Stimulated activated CD8-positive, alpha-beta memory T cell treated with anti-CD3 and anti-CD28 coated beads, Interleukin-4, amount 100 ng/mL, for 4 hours (primary cell): ENCODE measurements around the gene ALLC.
"Not testable (repeated sequence)": the region's sequence is repeated elsewhere in the genome, so short reads cannot be mapped to it uniquely, and the experiment has no call there.

Experiments
- DNase-seq, 2 donors: peaks; one replicate each; pipeline ENCODE4 v3.0.0-alpha.2; 2020; ENCODE audit warnings: low read depth in 2 of 2, low spot score in 1 of 2

The ALLC gene

DNA sequence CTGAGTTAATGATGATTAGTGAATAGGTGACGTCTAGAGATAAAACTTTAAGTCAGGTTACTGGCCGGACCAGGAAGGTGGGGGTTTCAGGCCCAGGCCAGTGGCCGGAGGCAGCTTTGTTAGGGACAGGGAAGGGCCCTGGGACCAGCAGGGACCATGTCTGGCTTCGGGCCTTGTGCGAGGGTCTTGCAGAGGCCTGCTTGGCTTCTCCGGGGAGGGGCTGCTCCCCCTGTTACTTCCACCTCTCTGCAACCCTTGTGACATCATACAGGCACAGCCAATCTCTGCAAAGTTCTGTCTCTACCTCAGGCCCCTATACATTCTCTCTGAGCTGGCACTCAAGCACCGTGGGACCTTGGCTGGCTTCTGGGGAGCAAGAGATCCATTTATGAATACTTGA, at the start of gene ALLC:
TSS of gene ALLC (plus strand) at position 320 of the 400 bp plus-strand sequence. CDS start 12,958 bp downstream, outside the sequence.
- no peak for DNase-seq

DNA sequence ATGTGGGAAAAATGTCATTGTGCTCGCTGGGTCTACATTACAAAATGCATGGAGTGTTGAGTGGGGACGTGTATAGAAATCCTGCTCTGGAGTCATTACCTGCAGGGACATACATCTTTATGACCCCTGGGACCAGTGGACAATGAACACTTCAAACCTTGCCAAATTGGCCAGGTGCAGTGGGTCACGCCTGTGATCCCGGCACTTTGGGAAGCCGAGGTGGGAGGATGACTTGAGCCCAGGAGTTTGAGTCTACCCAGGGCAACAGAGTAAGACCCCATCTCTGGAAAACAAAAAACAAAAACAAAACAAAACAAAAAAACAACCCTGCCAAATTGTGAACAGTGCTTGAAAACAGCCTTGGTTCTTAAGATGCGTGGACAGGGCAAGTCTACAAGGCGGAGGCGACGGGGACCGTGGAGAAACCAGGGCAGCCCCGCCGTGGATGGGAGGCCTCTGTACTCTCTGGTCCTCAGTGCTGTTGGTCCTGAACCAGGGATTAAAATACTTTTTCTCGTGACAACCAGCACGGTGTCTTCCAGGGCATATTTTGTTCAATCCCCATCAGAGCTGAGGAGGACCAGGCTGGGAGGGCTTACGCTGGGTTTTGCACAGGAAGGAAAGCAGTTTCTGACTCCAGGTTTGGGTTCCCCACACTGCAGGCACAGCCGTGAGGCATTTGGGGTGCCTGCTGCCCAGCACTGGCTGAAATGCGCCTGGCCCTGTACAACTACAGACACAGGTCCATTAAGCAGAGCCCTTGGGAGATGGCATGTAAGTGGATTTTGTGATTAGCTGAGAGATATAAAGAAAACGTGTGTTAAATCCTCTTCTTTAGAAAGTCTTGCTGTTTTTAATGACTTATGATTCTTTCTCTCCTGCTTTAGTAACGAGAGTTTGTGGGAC, 49.4 kb upstream of the ALLC start:
- no peak for DNase-seq

DNA sequence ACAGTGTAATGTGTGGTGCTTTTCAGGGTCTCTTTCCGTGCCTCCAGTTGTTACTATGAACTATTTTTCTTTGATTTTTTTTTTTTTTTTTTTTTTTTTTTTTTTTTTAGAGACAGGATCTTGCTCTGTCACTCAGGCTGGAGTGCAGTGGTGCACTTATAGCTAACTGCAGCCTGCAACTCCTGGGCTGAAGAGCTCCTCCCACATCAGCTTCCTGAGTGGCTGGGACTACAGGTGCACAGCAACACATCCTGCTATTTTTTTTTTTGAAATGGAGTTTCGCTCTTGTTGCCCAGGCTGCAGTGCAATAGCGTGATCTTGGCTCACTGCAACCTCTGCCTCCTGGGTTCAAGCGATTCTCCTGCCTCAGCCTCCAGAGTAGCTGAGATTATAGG, 48.7 kb upstream of the ALLC start:
- DNase-seq: not testable (repeated sequence)

DNA sequence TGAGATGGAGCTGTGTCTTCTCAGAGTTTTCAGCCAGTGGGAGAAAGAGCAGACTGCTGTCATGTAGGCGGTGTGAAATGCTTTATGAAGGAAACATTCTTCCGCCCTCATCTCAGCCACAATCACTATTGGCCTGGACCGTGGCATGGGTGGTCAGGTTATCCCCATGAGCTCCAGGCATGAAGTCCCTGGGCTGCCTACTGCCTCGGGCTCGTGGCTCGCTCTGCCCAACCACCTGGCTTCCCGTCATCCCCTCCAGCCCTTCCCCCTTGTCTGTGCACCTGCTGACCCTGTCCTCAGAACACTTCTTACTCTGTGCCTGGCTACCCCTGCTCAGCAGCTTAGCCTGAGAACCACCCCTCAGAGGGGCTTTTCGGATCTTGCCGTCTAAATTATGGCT, 47.6 kb upstream of the ALLC start:
- DNase-seq: no peak

DNA sequence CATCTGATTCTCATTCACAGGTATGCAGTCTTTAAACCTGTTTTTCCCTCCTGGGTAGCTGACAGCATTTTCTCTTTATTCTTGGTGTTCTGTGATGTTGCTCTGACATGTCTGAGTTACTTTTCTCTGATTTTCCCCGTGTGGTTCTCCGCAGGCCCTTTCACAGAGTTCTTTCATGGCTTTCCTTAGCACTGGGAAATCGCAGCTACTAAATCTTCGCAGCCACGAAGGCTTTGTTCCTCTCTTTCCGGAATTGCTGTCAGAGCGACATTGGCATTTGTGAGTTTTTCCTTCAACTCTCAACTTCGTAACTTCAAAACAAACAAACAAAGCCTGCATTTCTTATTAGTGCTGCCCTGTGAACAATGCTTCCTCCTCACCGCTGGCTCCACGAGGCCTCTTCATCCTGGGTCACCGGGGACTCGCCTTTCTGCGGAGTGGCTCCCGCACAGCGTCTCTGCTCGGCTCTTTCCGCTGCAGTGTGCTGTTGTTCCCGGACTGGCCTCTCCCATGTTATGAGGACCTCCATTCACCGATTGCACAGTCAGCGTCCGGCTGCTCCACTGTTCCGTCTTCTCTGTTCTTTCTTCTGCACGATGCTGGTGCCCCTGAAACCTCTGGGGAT, 47.0 kb upstream of the ALLC start:
- DNase-seq: no peak

DNA sequence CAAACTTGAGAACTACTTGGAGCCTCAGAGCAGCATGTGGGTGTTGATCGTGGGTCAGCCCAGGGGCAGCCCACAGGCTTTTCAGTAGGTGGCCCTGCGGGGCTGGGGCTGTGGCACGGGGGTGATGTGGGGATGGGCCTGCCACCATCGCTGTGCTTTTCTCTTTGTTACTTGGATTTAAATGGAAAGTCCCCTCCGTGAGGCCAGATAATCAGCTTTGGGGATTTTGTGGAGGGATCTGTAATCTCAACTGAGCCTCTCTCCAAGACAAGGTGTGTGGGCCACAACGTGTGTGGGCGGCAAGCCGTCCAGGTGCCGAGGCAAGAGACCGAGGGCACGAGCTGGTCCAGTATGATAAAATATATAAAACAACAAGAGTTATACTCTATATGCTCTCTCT, 46.4 kb upstream of the ALLC start:
- no peak for DNase-seq

DNA sequence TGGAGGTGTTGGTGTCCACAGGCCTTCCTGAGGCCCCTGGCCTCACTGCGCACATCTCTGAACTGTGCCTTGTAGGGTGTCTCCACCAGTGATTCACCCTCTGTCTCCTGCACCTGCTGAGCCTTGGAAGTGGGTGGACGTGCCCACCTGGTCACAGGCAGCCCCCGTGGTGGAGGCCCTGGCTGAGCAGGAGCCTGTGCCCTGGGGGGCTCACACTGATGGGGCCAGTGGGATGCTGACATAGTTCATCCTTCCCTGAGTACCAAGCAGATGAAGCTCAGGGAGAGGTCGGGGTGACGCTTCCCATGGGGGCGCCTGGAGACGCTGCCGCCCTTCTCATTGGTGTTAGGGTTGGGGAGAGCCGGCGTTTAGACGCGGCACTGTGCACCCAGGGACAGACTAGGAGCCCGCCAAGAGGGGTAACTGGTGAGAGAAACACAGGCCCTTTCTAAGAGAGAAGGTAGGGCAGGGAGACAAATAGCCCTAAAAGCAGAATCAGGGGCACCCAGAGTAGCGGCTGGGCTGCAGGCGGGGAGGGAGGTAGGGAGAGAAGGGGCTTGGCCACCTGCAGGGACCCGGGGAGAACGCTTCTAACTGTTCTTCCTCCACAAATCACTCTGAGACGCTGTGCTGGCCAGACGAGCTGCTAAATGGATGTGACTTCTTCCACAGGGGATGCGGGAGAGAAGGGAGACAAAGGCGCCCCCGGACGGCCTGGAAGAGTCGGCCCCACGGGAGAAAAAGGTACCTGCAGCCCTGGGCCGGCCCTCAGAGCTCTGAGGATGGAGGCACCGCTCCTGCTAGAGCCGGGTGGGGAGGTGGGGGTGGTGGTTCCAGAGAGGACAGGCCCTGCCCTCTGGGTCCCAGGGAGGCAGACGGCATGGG, 45.1 kb upstream of the ALLC start:
- DNase-seq: no peak

DNA sequence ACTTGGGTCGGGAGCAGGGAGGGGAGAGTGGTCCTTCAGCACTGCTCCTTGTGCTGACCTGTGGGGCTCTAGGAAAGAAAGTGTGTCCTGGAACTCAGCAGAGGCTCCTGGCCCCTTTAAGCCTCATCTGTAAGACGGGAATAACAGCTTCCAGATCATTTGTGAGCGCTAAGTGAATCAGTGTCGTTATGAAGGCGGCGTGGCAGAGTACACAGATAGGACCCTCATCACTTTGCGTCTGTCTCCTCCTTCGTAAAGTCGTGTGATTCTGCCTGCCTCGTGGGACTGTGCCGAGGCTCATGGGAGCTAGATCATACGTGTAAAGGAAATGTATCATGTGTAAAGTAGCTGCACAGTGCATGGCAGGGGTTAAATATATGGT, 44.5 kb upstream of the ALLC start:
- no peak for DNase-seq

DNA sequence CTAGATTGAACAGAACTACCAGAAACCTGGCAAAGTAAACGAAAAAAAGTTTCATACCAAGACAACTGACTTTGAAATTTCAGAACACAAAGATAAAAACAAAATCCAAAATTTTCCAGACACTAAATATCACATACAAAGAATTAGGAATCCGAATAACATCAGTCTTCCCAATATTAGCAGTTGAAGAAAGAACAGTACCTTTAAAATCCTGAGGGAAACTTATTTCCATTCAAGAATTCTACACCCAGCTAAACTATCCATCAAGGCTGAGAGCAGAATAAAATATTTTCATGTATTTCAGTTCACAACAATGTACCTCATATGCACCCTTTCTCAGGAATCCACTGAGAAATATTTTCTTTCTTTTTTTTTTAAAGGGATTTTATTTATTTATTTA, 43.3 kb upstream of the ALLC start:
- not testable (repeated sequence) for DNase-seq

DNA sequence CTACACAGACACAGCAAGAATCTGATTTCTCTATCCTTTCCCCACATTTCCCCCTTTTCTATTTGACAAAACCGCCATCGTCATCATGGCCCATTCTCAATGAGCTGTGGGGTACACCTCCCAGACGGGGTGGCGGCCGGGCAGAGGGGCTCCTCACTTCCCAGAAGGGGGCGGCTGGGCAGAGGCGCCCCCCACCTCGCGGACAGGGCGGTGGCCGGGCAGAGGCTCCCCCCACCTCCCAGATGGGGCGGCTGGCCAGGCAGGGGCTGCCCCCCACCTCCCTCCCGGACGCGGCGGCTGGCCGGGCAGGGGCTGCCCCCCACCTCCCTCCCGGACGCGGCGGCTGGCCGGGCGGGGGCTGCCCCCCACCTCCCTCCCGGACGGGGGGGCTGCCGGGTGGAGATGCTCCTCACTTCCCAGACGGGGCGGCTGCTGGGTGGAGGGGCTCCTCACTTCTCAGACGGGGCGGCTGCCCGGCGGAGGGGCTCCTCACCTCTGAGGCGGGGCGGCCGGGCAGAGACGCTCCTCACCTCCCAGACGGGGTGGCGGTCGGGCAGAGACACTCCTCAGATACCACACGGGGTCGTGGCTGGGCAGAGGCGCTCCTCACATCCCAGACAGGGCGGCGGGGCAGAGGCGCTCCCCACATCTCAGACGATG, 42.3 kb upstream of the ALLC start:
- not testable (repeated sequence) for DNase-seq

DNA sequence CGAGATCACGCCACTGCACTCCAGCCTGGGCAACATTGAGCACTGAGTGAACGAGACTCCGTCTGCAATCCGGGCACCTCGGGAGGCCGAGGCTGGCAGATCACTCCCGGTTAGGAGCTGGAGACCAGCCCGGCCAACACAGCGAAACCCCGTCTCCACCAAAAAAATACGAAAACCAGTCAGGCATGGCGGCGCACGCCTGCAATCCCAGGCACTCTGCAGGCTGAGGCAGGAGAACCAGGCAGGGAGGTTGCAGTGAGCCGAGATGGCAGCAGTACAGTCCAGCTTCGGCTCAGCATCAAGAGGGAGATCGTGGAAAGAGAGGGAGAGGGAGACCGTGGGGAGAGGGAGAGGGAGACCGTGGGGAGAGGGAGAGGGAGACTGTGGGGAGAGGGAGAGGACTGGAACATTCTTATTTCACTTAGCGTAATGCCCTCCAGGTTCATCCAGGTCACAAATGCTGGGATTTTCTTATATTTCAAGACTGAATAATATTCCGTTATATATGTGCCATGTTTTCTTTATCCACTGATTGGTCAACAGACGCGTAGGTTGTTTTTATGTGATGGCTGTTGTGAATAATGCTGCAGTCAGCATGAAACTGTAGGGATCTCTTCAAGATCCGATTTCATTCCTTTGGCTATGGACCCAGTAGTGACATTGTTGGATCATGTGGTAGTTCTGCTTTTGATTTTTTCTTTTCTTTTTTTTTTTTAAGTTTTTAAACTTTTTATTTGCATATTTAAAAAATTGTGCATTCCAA, 41.4 kb upstream of the ALLC start:
- DNase-seq: not testable (repeated sequence)

DNA sequence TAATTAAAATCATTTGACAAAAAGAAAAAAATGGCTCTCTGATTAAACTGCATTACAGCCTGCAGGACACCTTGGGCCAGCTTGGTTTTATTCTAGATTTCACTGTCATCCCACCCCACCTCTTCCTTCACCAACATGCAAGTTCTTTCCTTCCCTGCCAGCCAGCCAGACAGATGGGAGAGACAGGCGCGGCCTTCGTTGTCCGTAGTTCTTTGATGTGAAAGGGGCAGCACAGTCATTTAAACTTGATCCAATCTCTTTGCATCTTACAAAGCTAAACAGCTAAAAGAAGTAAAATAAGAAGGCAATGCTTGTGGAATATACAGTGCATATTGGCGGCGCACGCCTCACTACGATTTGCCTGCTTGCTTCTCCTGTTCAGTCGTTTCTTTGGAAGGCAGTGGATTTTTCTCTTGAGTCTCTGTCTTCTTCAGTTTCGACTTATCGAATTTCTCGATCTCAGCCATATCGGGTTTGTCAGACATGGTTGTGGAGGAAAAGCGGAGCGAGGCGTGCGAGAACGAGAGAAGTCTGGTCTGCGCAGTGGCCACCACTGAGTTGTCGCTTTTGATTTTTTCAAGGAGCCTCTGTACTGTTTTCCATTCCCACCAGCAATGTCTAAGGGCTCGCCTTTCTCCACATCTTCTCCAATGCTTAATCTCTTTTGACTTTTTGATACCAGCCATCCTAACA, 40.7 kb upstream of the ALLC start:
- no peak for DNase-seq

DNA sequence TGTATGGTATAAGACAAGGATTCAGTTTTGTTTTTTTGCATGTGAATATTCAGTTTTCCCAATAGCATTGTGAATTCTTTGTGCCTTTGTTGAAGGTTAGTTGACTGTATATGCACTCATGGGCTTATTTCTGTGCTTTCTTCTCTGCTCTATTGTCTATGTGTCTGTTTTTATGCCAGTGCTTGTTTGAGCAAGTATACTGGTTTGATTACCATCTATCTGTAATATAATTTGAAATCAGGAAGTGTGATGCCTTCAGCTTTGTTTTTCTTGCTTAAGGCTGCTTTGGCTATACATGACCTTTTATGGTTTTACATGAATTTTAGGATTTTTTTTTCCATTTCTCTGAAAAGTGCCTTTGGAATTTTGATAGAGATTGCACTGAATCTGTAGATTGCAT, 39.6 kb upstream of the ALLC start:
- DNase-seq: no peak

DNA sequence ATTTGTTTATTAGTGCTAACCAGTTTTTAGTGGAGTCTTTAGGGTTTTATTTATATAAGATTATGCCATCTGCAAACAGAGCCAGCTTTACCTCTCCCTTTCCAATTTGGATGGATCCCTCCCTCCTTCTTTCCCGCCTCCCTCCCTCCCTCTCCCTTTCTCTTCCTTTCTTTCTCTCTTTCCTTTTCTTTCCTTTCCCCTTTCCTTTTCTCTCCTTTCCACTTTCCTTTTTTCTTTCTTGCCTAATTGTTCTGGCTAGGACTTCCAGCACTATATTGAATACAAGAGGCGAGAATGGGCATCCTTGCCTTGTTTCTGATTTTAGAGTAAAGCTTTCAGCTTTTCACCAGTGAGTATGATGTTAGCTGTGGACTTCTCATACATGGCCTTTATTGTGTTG, 39.0 kb upstream of the ALLC start:
- no peak for DNase-seq

DNA sequence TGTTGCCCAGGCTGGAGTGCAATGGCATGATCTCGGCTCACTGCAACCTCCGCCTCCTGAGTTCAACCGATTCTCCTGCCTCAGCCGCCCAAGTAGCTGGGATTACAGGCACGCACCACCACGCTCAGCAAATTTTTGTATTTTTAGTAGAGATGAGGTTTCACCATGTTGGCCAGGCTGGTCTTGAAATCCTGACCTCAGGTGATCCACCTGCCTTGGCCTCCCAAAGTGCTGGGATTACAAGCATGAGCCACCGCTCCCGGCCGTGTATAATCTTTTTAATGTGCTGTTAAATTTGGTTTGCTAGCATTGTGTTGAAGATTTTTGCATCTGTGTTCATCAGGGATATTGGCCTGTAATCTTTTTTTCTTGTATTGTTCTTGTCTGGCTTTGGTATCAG, 38.3 kb upstream of the ALLC start:
- DNase-seq: not testable (repeated sequence)

DNA sequence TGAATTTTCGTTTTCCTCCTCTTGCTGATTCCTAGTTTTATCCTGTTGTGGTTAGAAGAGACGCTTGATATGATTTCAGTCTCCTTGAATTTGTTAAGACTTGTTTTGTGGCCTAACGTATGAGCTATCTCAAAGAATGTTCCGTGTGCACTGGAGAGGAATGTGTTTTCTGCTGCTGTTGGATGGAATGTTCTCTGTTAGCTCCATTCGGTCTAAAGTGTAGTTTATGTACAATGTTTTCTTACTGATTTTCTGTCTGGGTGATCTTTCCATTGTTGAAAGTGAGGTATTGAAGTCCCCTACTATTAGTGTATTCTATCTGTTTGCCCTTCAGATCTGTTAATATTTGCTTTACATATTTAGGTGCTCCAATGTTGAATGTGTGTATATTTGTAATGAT, 37.2 kb upstream of the ALLC start:
- DNase-seq: no peak

DNA sequence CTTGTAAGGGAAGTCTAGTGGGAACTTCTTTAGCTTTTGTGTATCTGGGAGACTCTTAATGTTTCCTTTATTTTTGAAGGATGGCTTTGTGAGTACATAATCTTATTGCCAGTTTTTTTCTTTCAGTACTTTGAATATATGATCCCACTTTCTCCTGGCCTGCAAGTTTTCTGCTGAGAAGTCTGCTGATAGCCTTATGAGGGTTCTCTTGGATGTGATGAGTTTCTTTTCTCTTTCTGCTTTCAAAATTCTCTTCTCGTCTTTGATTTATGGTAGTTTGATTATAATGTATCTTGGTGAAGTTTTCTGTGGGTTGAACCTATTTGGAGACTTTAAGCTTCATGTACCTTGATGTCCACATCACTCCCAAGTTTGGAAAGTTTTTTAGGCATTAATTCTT, 35.0 kb upstream of the ALLC start:
- no peak for DNase-seq

DNA sequence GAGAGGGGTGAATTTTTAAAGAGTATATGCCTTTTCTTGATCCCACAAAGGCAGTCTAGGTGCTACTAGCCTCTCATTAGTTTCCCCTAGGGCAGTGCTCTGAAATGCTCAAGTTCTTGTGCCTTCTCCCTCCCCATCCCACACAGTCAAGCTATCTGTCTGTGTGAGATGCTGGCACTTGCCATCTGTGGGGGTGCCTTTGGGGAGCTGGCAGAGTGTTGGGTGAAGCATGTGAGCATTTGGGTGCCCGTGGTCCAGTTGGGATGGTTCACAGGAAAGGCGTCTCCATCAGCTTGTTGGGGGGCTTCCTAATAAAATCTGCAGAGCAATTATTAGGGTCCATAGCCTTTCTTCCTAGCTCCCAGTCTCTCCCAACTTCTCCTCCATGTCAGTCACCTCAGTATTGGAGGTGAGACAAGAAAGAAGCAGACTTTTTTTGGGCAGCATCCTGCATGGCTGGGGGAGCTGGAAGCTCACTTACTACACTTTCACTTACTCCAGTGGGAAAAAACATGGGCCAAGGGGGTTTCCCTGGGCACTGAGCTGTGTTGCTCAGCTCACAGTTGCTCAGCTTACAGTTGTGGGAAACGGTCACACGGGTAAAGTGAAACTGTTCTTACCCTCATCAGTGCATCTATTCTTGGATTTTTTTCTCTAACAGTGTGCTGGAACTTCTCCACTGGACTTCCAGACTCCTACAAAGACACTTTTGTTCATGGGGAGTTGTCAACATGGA, 33.8 kb upstream of the ALLC start:
- DNase-seq: no peak

DNA sequence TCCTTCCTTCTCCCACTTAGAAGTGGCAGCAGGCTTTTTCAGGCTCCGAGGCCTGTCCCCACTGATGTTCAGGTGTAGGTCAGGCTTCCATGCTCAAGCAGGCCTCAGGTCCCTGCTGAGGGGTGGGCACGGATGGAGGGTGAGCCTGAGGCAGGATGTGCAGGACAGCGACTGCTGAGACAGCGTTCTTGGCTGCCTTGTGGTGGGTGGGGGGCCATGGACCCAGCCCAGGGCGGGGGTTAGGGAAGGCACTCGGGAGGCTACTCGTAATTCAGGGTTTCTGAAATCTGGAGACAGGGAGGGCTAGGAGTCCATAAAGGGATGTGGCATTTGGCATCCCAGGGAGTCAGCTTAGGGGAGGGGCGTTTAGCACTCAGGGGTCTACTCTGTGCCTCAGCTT, 32.8 kb upstream of the ALLC start:
- DNase-seq: no peak
